Activated T-helper 17 cell treated with anti-CD3 and anti-CD28 coated beads, Interleukin-2, amount 50 U/mL, for 72 hours (primary cell): Measurements from ENCODE around the gene MSL1. TPM values are rescaled to one million over a fixed set of nuclear protein-coding genes. Genes with fewer than 3 reads are reported as not detected.
"Not testable (repeated sequence)": the region's sequence is repeated elsewhere in the genome, so short reads cannot be mapped to it uniquely, and the experiment has no call there.

Experiments
- ATAC-seq: fragments of 150-1000 bp; cut with Tn5 transposase; replicated peaks from 2 replicates; pipeline ENCODE4 v1.10.0; 2021; ENCODE audit warnings: mild to moderate bottlenecking, moderate library complexity
- H3K27ac Mint-ChIP-seq: one replicate; pipeline ENCODE4 v1.8.0; 2022; ENCODE audit warnings: mixed read lengths
- H3K27me3 Mint-ChIP-seq: one replicate; pipeline ENCODE4 v1.8.0; 2022; ENCODE audit warnings: mixed read lengths
- H3K36me3 Mint-ChIP-seq: one replicate; pipeline ENCODE4 v1.8.0; 2022; ENCODE audit warnings: low read depth, mild to moderate bottlenecking, mixed read lengths
- H3K4me1 Mint-ChIP-seq: one replicate; pipeline ENCODE4 v1.8.0; 2022; ENCODE audit warnings: mixed read lengths
- H3K4me3 Mint-ChIP-seq: one replicate; pipeline ENCODE4 v1.8.0; 2022; ENCODE audit warnings: mild to moderate bottlenecking, mixed read lengths
- H3K9me3 Mint-ChIP-seq: one replicate; pipeline ENCODE4 v1.8.0; 2022; ENCODE audit warnings: mixed read lengths
- total RNA-seq, 2 donors: library from RNA; stranded (reverse); gene quantifications; one replicate each; pipeline ENCODE4 v1.2.3, GENCODE V29; 2022

The MSL1 gene
- total RNA-seq, 2 donors from 2014 or later = 80.5 to 114 TPM

- Mint-ChIP-seq H3K4me1 (peaks cover 25% of the 10 kb centered on the region), H3K36me3 (peaks cover 54% of the 10 kb centered on the region), H3K4me3 (peak overlapping the region; percentile 83), H3K27me3 (no peaks in the 10 kb centered on the region), H3K9me3 (no peaks in the 10 kb centered on the region), H3K27ac (peak overlapping the region; percentile 79)
- ATAC-seq = peak; percentile 41
These were observed 596 bp downstream of the MSL1 start for GRCh38 chr17:40122136-40122998.

- ATAC-seq = peak; percentile 27
- Mint-ChIP-seq H3K27me3 (no peaks in the 10 kb centered on the region), H3K4me1 (peaks cover 25% of the 10 kb centered on the region)
These were observed 1.4 kb downstream of the MSL1 start for GRCh38 chr17:40122999-40123810.

GRCh38 chr17:40123811-40124114 lies 2.0 kb downstream of the MSL1 start:
- peaks cover 20% of the 10 kb centered on the region for H3K4me1 Mint-ChIP-seq
- H3K27ac Mint-ChIP-seq = peak overlapping the region; percentile 79
- no peaks in the 10 kb centered on the region for H3K27me3 Mint-ChIP-seq
- H3K9me3 Mint-ChIP-seq = no peaks in the 10 kb centered on the region
- peak overlapping the region; percentile 83 for H3K4me3 Mint-ChIP-seq
- no peak for ATAC-seq
- peaks cover 67% of the 10 kb centered on the region for H3K36me3 Mint-ChIP-seq

More at GRCh38 chr17:40122999-40123810, 1.4 kb downstream of the MSL1 start:
- Mint-ChIP-seq H3K9me3 (no peaks in the 10 kb centered on the region), H3K4me3 (peak overlapping the region; percentile 83), H3K36me3 (peaks cover 63% of the 10 kb centered on the region), H3K27ac (peak overlapping the region; percentile 79)

GRCh38 chr17:40124279-40125141 lies 2.7 kb downstream of the MSL1 start:
- Mint-ChIP-seq H3K9me3 (no peaks in the 10 kb centered on the region), H3K27ac (peak overlapping the region; percentile 79), H3K4me1 (peaks cover 20% of the 10 kb centered on the region), H3K4me3 (peak overlapping the region; percentile 83), H3K27me3 (no peaks in the 10 kb centered on the region), H3K36me3 (peaks cover 75% of the 10 kb centered on the region)
- ATAC-seq = no peak

- no peak overlapping the region for H3K4me3 Mint-ChIP-seq
- H3K4me1 Mint-ChIP-seq = peaks cover 4% of the 10 kb centered on the region
- peak overlapping the region; percentile 40 for H3K27ac Mint-ChIP-seq
- peaks cover 99% of the 10 kb centered on the region for H3K36me3 Mint-ChIP-seq
- ATAC-seq = no peak
- H3K9me3 Mint-ChIP-seq = no peaks in the 10 kb centered on the region
- H3K27me3 Mint-ChIP-seq = no peaks in the 10 kb centered on the region
These were observed 7.7 kb downstream of the MSL1 start for GRCh38 chr17:40129498-40129897.

GRCh38 chr17:40130352-40131042 lies 8.7 kb downstream of the MSL1 start:
- Mint-ChIP-seq H3K27ac (peak overlapping the region; percentile 11), H3K36me3 (peaks cover 99% of the 10 kb centered on the region), H3K4me3 (no peak overlapping the region), H3K4me1 (peaks cover 3% of the 10 kb centered on the region), H3K27me3 (no peaks in the 10 kb centered on the region), H3K9me3 (no peaks in the 10 kb centered on the region)
- ATAC-seq = no peak

GRCh38 chr17:40134184-40134583 lies 12.4 kb downstream of the MSL1 start:
- Mint-ChIP-seq H3K4me1 (peaks cover 12% of the 10 kb centered on the region), H3K36me3 (peaks cover 92% of the 10 kb centered on the region), H3K4me3 (no peak overlapping the region), H3K27ac (peak overlapping the region; percentile 90), H3K27me3 (no peaks in the 10 kb centered on the region), H3K9me3 (no peaks in the 10 kb centered on the region)
- no peak for ATAC-seq

- peaks cover 12% of the 10 kb centered on the region for H3K4me1 Mint-ChIP-seq
- H3K27ac Mint-ChIP-seq = peak overlapping the region; percentile 90
- H3K36me3 Mint-ChIP-seq = peaks cover 92% of the 10 kb centered on the region
- ATAC-seq = no peak
- no peak overlapping the region for H3K4me3 Mint-ChIP-seq
- no peaks in the 10 kb centered on the region for H3K27me3 Mint-ChIP-seq
- H3K9me3 Mint-ChIP-seq = no peaks in the 10 kb centered on the region
These were observed 14.0 kb downstream of the MSL1 start for GRCh38 chr17:40135817-40136216.

- H3K4me1 Mint-ChIP-seq = peaks cover 23% of the 10 kb centered on the region
- peak; percentile 13 for ATAC-seq
These were observed 17.8 kb downstream of the MSL1 start for GRCh38 chr17:40139566-40140058.

GRCh38 chr17:40143166-40143565 lies 21.4 kb downstream of the MSL1 start:
- H3K36me3 Mint-ChIP-seq = peaks cover 87% of the 10 kb centered on the region
- ATAC-seq, H3K27me3 Mint-ChIP-seq, H3K27ac Mint-ChIP-seq, H3K9me3 Mint-ChIP-seq: not testable (repeated sequence)
- peaks cover 34% of the 10 kb centered on the region for H3K4me1 Mint-ChIP-seq
- H3K4me3 Mint-ChIP-seq = peak overlapping the region; percentile 23

More at GRCh38 chr17:40139566-40140058, 17.8 kb downstream of the MSL1 start:
- H3K4me3 Mint-ChIP-seq = peak overlapping the region; percentile 94
- H3K36me3 Mint-ChIP-seq = peaks cover 88% of the 10 kb centered on the region
- H3K27me3 Mint-ChIP-seq = no peaks in the 10 kb centered on the region
- peak overlapping the region; percentile 81 for H3K27ac Mint-ChIP-seq
- H3K9me3 Mint-ChIP-seq = no peaks in the 10 kb centered on the region

- no peaks in the 10 kb centered on the region for H3K27me3 Mint-ChIP-seq
- peak overlapping the region; percentile 10 for H3K4me3 Mint-ChIP-seq
- peaks cover 94% of the 10 kb centered on the region for H3K36me3 Mint-ChIP-seq
- H3K4me1 Mint-ChIP-seq = peaks cover 47% of the 10 kb centered on the region
- no peak for ATAC-seq
- no peaks in the 10 kb centered on the region for H3K9me3 Mint-ChIP-seq
- H3K27ac Mint-ChIP-seq = peak overlapping the region; percentile 37
These were observed 23.7 kb downstream of the MSL1 start for GRCh38 chr17:40145476-40145875.

- peaks cover 91% of the 10 kb centered on the region for H3K36me3 Mint-ChIP-seq
- peak overlapping the region; percentile 43 for H3K27ac Mint-ChIP-seq
- H3K4me1 Mint-ChIP-seq = peaks cover 49% of the 10 kb centered on the region
- no peaks in the 10 kb centered on the region for H3K27me3 Mint-ChIP-seq
- no peak for ATAC-seq
- peak overlapping the region; percentile 24 for H3K4me3 Mint-ChIP-seq
- no peaks in the 10 kb centered on the region for H3K9me3 Mint-ChIP-seq
These were observed 26.8 kb downstream of the MSL1 start for GRCh38 chr17:40148527-40148926.

GRCh38 chr17:40150276-40150675 lies 28.5 kb downstream of the MSL1 start:
- peaks cover 53% of the 10 kb centered on the region for H3K4me1 Mint-ChIP-seq
- ATAC-seq = no peak
- H3K36me3 Mint-ChIP-seq = peaks cover 95% of the 10 kb centered on the region
- peak overlapping the region; percentile 43 for H3K27ac Mint-ChIP-seq
- H3K27me3 Mint-ChIP-seq = no peaks in the 10 kb centered on the region
- no peaks in the 10 kb centered on the region for H3K9me3 Mint-ChIP-seq
- peak overlapping the region; percentile 14 for H3K4me3 Mint-ChIP-seq
